Mesothelial cell of epicardium (in vitro differentiated cells): ENCODE results near the gene SLC41A3. TPM values are rescaled to one million over a fixed set of nuclear protein-coding genes. Genes with fewer than 3 reads are reported as not detected.

Experiments
- DNase-seq, 2 experiments: peaks; one replicate each; pipeline ENCODE4 v3.0.0; 2021; ENCODE audit warnings: low spot score in 2 of 2; ENCODE audit not compliant: unreplicated experiment in 2 of 2
- H3K27ac Mint-ChIP-seq: 2 replicates; pipeline ENCODE4 v1.8.0; 2021; ENCODE audit warnings: mixed read lengths
- H3K27me3 Mint-ChIP-seq: 2 replicates; pipeline ENCODE4 v1.8.0; 2021; ENCODE audit warnings: low read depth, mixed read lengths
- H3K36me3 Mint-ChIP-seq: 2 replicates; pipeline ENCODE4 v1.8.0; 2021; ENCODE audit warnings: mixed read lengths
- H3K4me1 Mint-ChIP-seq: 2 replicates; pipeline ENCODE4 v1.8.0; 2021; ENCODE audit warnings: mixed read lengths
- H3K4me3 Mint-ChIP-seq: 2 replicates; pipeline ENCODE4 v1.8.0; 2021; ENCODE audit warnings: mild to moderate bottlenecking, moderate library complexity, mixed read lengths
- H3K9me3 Mint-ChIP-seq: 2 replicates; pipeline ENCODE4 v1.8.0; 2021; ENCODE audit warnings: mixed read lengths
- CTCF ChIP-seq: fragments of 200-600 bp; sonication (generic); IDR thresholded peaks from one replicate; pipeline ENCODE4 v1.5.0; 2021; ENCODE audit warnings: antibody characterized with exemption; ENCODE audit not compliant: unreplicated experiment
- total RNA-seq: library from RNA; stranded (reverse); gene quantifications from 3 replicates; pipeline ENCODE4 v1.2.1, GENCODE V29; 2021

Gene SLC41A3
- total RNA-seq, 1 donor from 2014 or later, result 58.7 TPM

GRCh38 chr3:126021224-126021623 is 62.7 kb downstream of the SLC41A3 start:
- Mint-ChIP-seq H3K27me3 (no peaks in the 10 kb centered on the region), H3K4me3 (no peak overlapping the region), H3K27ac (no peak overlapping the region), H3K4me1 (no peaks in the 10 kb centered on the region), H3K9me3 (no peaks in the 10 kb centered on the region), H3K36me3 (peaks cover 12% of the 10 kb centered on the region)
- no peak for TF ChIP-seq CTCF
- DNase-seq, result no peak

- H3K36me3 Mint-ChIP-seq, result peaks cover 3% of the 10 kb centered on the region
- no peak overlapping the region for H3K27ac Mint-ChIP-seq
- H3K4me1 Mint-ChIP-seq, result no peaks in the 10 kb centered on the region
- no peak overlapping the region for H3K4me3 Mint-ChIP-seq
- no peak for DNase-seq
- TF ChIP-seq CTCF, result no peak
- no peaks in the 10 kb centered on the region for H3K9me3 Mint-ChIP-seq
- no peaks in the 10 kb centered on the region for H3K27me3 Mint-ChIP-seq
These were observed 64.2 kb downstream of the SLC41A3 start for GRCh38 chr3:126019683-126020082.

GRCh38 chr3:126018995-126019394 is 64.9 kb downstream of the SLC41A3 start:
- Mint-ChIP-seq H3K36me3 (peaks cover 5% of the 10 kb centered on the region), H3K27ac (no peak overlapping the region), H3K4me1 (no peaks in the 10 kb centered on the region), H3K27me3 (no peaks in the 10 kb centered on the region), H3K9me3 (no peaks in the 10 kb centered on the region), H3K4me3 (no peak overlapping the region)
- DNase-seq, result no peak
- no peak for TF ChIP-seq CTCF

- H3K4me3 Mint-ChIP-seq, result no peak overlapping the region
- peaks cover 8% of the 10 kb centered on the region for H3K36me3 Mint-ChIP-seq
- H3K27ac Mint-ChIP-seq, result no peak overlapping the region
- H3K4me1 Mint-ChIP-seq, result no peaks in the 10 kb centered on the region
- no peak for DNase-seq
- TF ChIP-seq CTCF, result no peak
- no peaks in the 10 kb centered on the region for H3K9me3 Mint-ChIP-seq
- no peaks in the 10 kb centered on the region for H3K27me3 Mint-ChIP-seq
These were observed 65.4 kb downstream of the SLC41A3 start for GRCh38 chr3:126018545-126018944.

GRCh38 chr3:126017362-126017761 is 66.6 kb downstream of the SLC41A3 start:
- Mint-ChIP-seq H3K27ac (no peak overlapping the region), H3K9me3 (no peaks in the 10 kb centered on the region), H3K27me3 (no peaks in the 10 kb centered on the region), H3K36me3 (peaks cover 17% of the 10 kb centered on the region), H3K4me3 (no peak overlapping the region), H3K4me1 (no peaks in the 10 kb centered on the region)
- no peak for TF ChIP-seq CTCF
- no peak for DNase-seq

GRCh38 chr3:126016616-126017015 is 67.3 kb downstream of the SLC41A3 start:
- H3K4me1 Mint-ChIP-seq, result no peaks in the 10 kb centered on the region
- H3K27me3 Mint-ChIP-seq, result no peaks in the 10 kb centered on the region
- no peak for TF ChIP-seq CTCF
- no peak overlapping the region for H3K27ac Mint-ChIP-seq
- no peak for DNase-seq
- peaks cover 24% of the 10 kb centered on the region for H3K36me3 Mint-ChIP-seq
- no peaks in the 10 kb centered on the region for H3K9me3 Mint-ChIP-seq
- no peak overlapping the region for H3K4me3 Mint-ChIP-seq
